22Rv1 (cell line): ENCODE data around the gene PBX1.

Experiments used
- H3K27ac ChIP-seq: fragments of 450-650 bp; 2 replicates; pipeline ENCODE4 v1.5.1; 2017
- CTCF ChIP-seq: fragments of 450-650 bp; IDR thresholded peaks from 2 replicates; pipeline ENCODE4 v1.5.1; 2017; ENCODE audit warnings: mild to moderate bottlenecking
- ZFX ChIP-seq: fragments of 450-650 bp; IDR thresholded peaks from 2 replicates; pipeline ENCODE4 v1.6.1; 2017; ENCODE audit warnings: antibody characterized with exemption, borderline replicate concordance

Gene PBX1

GRCh38 chr1:164702216-164702615 is 143.2 kb downstream of the PBX1 start:
- TF ChIP-seq CTCF = no peak
- TF ChIP-seq ZFX = no peak
- H3K27ac ChIP-seq = no peak overlapping the region

GRCh38 chr1:164702664-164703063 is 143.7 kb downstream of the PBX1 start:
- H3K27ac ChIP-seq = no peak overlapping the region
- no peak for TF ChIP-seq ZFX
- TF ChIP-seq CTCF = no peak

GRCh38 chr1:164703463-164703862 is 144.5 kb downstream of the PBX1 start:
- TF ChIP-seq ZFX = no peak
- no peak for TF ChIP-seq CTCF
- no peak overlapping the region for H3K27ac ChIP-seq

- no peak overlapping the region for H3K27ac ChIP-seq
- no peak for TF ChIP-seq ZFX
- TF ChIP-seq CTCF = no peak
Measured at GRCh38 chr1:164703960-164704411, 145.0 kb downstream of the PBX1 start.

DNA sequence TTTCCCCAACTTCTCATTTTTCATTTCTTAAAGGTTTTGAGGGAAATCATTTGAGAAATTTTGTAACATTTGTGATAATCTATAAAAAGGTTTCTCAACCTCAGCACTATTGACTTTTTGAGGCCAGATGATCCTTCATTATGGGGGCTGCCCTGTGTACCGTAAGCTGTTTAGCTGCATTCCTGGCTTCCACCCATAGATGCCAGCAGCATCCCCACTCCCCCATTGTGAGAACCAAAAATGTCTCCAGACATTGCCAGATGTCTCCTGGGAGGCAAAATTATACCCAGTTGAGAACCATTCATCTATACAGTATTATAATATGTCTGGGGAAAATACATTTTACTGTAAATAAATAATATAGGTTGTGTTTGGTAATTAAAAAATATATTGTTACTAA is 146.0 kb downstream of the PBX1 start:
- TF ChIP-seq ZFX (no peak), CTCF (no peak)
- no peak overlapping the region for H3K27ac ChIP-seq

- no peak overlapping the region for H3K27ac ChIP-seq
- TF ChIP-seq ZFX (no peak), CTCF (no peak)
Measured at GRCh38 chr1:164706606-164706987, 147.6 kb downstream of the PBX1 start.

GRCh38 chr1:164707868-164708331 is 148.9 kb downstream of the PBX1 start:
- TF ChIP-seq CTCF = no peak
- no peak for TF ChIP-seq ZFX

More at GRCh38 chr1:164707868-164708331, 148.9 kb downstream of the PBX1 start:
- no peak overlapping the region for H3K27ac ChIP-seq
